Thyroid gland (tissue), 4 donors: ENCODE data around the gene TAF1L.
"Not testable (repeated sequence)": the region's sequence is repeated elsewhere in the genome, so short reads cannot be mapped to it uniquely, and the experiment has no call there.

Source experiments
- POLR2A ChIP-seq, 2 donors: fragments of 450-650 bp; IDR thresholded peaks; one replicate each; pipeline ENCODE4 v1.6.1; 2017; ENCODE audit warnings: antibody characterized with exemption in 2 of 2, mild to moderate bottlenecking in 2 of 2, moderate library complexity in 1 of 2
- TF ChIP-seq, protein P1 (sequence below), 6 experiments: fragments of 200-600 bp in 3 of 6; fragments of 450-650 bp in 3 of 6; sonication (generic) in 3 of 6; IDR thresholded peaks; one replicate each; pipeline ENCODE4 v1.5.1; 2016 to 2019; ENCODE audit warnings: antibody characterized with exemption in 6 of 6, mild to moderate bottlenecking in 2 of 6, inconsistent platforms in 1 of 6, moderate library complexity in 1 of 6

DNA sequence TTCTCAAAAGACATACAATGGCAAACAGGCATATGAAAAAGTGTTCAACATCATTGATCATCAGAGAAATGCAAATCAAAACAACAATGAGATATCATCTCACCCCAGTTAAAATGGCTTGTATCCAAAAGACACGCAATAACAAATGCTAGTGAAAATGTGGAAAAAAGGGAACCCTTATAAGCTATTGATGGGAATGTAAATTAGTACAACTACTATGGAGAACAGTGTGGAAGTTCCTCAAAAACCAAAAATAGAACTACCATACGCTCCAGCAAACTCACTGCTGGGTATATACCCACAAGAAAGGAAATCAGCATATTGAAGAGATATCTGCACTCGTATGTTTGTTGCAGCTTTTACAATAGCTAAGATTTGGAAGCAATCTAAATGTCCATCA, 36.4 kb downstream of the TAF1L start:
- TF ChIP-seq, protein P1, sequence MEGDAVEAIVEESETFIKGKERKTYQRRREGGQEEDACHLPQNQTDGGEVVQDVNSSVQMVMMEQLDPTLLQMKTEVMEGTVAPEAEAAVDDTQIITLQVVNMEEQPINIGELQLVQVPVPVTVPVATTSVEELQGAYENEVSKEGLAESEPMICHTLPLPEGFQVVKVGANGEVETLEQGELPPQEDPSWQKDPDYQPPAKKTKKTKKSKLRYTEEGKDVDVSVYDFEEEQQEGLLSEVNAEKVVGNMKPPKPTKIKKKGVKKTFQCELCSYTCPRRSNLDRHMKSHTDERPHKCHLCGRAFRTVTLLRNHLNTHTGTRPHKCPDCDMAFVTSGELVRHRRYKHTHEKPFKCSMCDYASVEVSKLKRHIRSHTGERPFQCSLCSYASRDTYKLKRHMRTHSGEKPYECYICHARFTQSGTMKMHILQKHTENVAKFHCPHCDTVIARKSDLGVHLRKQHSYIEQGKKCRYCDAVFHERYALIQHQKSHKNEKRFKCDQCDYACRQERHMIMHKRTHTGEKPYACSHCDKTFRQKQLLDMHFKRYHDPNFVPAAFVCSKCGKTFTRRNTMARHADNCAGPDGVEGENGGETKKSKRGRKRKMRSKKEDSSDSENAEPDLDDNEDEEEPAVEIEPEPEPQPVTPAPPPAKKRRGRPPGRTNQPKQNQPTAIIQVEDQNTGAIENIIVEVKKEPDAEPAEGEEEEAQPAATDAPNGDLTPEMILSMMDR (IDR thresholded peaks at IDR 0.05), result not testable (repeated sequence)
- TF ChIP-seq POLR2A (IDR thresholded peaks at IDR 0.05), result not testable (repeated sequence)
